H1 (cell line): ENCODE measurements around the gene ACOT7.

ENCODE experiments used
- CEBPB ChIP-seq: IDR thresholded peaks from 2 replicates; pipeline ENCODE4 v1.6.1; 2012; ENCODE audit warnings: low read depth, low read length
- CHD2 ChIP-seq: IDR thresholded peaks from 2 replicates; pipeline ENCODE4 v1.6.1; 2012; ENCODE audit warnings: low read length, improper control_type of control experiment
- EGR1 ChIP-seq: IDR thresholded peaks from 2 replicates; pipeline ENCODE4 v1.6.1; 2011; ENCODE audit warnings: low read depth, low read length, borderline replicate concordance
- EZH2 ChIP-seq: fragments of 200-600 bp; sonication (generic); IDR thresholded peaks from 2 replicates; pipeline ENCODE4 v1.7.1; 2012; ENCODE audit warnings: low read depth, mild to moderate bottlenecking, moderate library complexity, low read length, inconsistent platforms; ENCODE audit not compliant: severe bottlenecking
- GTF2F1 ChIP-seq: IDR thresholded peaks from 2 replicates; pipeline ENCODE4 v1.6.1; 2012; ENCODE audit warnings: low read depth, low read length, improper control_type of control experiment, borderline replicate concordance
- JUN ChIP-seq: IDR thresholded peaks from 2 replicates; pipeline ENCODE4 v1.6.1; 2011; ENCODE audit warnings: low read depth, mild to moderate bottlenecking, improper control_type of control experiment, low read length
- JUND ChIP-seq: IDR thresholded peaks from 2 replicates; pipeline ENCODE4 v1.6.1; 2011; ENCODE audit warnings: mild to moderate bottlenecking, improper control_type of control experiment, low read length
- NANOG ChIP-seq: IDR thresholded peaks from 2 replicates; pipeline ENCODE4 v1.6.1; 2011; ENCODE audit warnings: low read length, low read depth, mild to moderate bottlenecking, inconsistent platforms; ENCODE audit not compliant: insufficient read depth, poor library complexity, severe bottlenecking
- PHF8 ChIP-seq: fragments of 200-600 bp; sonication (generic); conservative IDR thresholded peaks from 2 replicates; pipeline ENCODE4 v1.7.1; 2012; ENCODE audit warnings: low read depth, mild to moderate bottlenecking, inconsistent platforms, low read length, moderate library complexity
- POLR2A ChIP-seq, 2 experiments: IDR thresholded peaks; 1 replicate in 1 of 2; 2 replicates in 1 of 2; pipeline ENCODE4 v1.6.1; 2011; ENCODE audit warnings: low read depth in 2 of 2, low read length in 2 of 2, mild to moderate bottlenecking in 2 of 2; ENCODE audit errors: control extremely low read depth in 1 of 2
- SP1 ChIP-seq: IDR thresholded peaks from 2 replicates; pipeline ENCODE4 v1.6.1; 2011; ENCODE audit warnings: low read depth, low read length
- TF ChIP-seq, protein P1 (sequence below), 3 experiments: IDR thresholded peaks; 1 replicate in 2 of 3; 2 replicates in 1 of 3; pipeline versions ENCODE4 v1.5.1 to v1.6.1; 2011; ENCODE audit warnings: low read length in 3 of 3, mild to moderate bottlenecking in 3 of 3, inconsistent platforms in 2 of 3, low read depth in 1 of 3, moderate library complexity in 1 of 3; ENCODE audit not compliant: insufficient read depth in 1 of 3; ENCODE audit errors: control extremely low read depth in 1 of 3
- TF ChIP-seq, protein P2 (sequence below): IDR thresholded peaks from 2 replicates; pipeline ENCODE4 v1.6.1; 2012; ENCODE audit warnings: inconsistent platforms

- TF ChIP-seq, protein P1, sequence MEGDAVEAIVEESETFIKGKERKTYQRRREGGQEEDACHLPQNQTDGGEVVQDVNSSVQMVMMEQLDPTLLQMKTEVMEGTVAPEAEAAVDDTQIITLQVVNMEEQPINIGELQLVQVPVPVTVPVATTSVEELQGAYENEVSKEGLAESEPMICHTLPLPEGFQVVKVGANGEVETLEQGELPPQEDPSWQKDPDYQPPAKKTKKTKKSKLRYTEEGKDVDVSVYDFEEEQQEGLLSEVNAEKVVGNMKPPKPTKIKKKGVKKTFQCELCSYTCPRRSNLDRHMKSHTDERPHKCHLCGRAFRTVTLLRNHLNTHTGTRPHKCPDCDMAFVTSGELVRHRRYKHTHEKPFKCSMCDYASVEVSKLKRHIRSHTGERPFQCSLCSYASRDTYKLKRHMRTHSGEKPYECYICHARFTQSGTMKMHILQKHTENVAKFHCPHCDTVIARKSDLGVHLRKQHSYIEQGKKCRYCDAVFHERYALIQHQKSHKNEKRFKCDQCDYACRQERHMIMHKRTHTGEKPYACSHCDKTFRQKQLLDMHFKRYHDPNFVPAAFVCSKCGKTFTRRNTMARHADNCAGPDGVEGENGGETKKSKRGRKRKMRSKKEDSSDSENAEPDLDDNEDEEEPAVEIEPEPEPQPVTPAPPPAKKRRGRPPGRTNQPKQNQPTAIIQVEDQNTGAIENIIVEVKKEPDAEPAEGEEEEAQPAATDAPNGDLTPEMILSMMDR (IDR thresholded peaks at IDR 0.05; ENCODE audit: control extremely low read depth in 1 of 3, insufficient read depth in 1 of 3, low read depth in 1 of 3, low read length in 3 of 3): no peak
- TF ChIP-seq SP1 (no peak), GTF2F1 (no peak), JUND (no peak), POLR2A (IDR thresholded peaks at IDR 0.05; ENCODE audit: control extremely low read depth in 1 of 2, low read depth in 2 of 2, low read length in 2 of 2) (no peak), EGR1 (no peak), CEBPB (no peak), JUN (no peak), NANOG (no peak), PHF8 (no peak), CHD2 (no peak), EZH2 (no peak)
- TF ChIP-seq, protein P2, sequence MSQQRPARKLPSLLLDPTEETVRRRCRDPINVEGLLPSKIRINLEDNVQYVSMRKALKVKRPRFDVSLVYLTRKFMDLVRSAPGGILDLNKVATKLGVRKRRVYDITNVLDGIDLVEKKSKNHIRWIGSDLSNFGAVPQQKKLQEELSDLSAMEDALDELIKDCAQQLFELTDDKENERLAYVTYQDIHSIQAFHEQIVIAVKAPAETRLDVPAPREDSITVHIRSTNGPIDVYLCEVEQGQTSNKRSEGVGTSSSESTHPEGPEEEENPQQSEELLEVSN: no peak
These were observed 33.4 kb upstream of the ACOT7 start for GRCh38 chr1:6426972-6427350.
